GM21447 (cell line): ENCODE measurements around the gene GET4.

Experiments used
- ATAC-seq: cut with Tn5 transposase; IDR thresholded peaks from one replicate; pipeline ENCODE4 v1.9.1; 2021; ENCODE audit not compliant: unreplicated experiment

GET4 gene, protein sequence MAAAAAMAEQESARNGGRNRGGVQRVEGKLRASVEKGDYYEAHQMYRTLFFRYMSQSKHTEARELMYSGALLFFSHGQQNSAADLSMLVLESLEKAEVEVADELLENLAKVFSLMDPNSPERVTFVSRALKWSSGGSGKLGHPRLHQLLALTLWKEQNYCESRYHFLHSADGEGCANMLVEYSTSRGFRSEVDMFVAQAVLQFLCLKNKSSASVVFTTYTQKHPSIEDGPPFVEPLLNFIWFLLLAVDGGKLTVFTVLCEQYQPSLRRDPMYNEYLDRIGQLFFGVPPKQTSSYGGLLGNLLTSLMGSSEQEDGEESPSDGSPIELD

DNA sequence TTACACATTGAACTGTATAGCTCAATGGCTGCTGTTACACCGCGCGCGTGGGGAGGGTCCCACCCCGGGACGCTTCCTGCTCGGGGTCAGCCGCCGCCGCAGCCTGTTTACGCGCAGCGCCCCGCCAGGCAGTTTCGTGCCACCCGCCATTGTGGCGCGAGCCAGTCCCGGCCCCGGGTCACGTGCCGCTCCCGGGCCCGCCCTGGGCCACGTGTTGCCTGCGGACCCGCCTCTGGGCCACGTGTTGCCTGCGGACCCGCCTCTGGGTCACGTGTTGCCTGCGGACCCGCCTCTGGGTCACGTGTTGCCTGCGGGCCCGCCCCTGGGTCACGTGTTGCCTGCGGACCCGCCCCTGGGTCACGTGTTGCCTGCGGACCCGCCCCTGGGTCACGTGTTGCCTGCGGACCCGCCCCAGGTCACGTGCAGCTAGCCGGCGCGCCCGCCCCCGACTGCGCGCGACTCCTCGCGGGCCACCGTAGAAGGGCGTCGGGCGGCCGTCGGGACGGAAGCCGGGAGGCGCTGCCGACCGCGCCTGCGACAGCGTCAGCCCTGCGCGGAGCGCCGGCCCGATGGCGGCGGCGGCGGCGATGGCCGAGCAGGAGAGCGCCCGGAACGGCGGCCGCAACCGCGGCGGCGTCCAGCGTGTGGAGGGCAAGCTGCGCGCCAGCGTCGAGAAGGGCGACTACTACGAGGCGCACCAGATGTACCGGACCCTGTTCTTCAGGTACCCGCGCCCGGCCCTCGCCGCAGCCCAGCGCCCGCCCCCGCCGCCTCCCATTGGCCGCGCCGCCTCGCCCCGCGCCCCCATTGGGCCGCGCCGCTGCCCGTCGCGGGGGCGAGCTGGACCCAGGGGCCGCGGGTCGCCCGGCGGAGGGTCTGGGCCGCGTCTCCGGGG lies at the start of gene GET4:
TSS of gene GET4 (plus strand) at position 478 of the 895 bp plus-strand sequence. CDS start at position 570, 92 bp downstream.
- peak; percentile 66 for ATAC-seq

DNA sequence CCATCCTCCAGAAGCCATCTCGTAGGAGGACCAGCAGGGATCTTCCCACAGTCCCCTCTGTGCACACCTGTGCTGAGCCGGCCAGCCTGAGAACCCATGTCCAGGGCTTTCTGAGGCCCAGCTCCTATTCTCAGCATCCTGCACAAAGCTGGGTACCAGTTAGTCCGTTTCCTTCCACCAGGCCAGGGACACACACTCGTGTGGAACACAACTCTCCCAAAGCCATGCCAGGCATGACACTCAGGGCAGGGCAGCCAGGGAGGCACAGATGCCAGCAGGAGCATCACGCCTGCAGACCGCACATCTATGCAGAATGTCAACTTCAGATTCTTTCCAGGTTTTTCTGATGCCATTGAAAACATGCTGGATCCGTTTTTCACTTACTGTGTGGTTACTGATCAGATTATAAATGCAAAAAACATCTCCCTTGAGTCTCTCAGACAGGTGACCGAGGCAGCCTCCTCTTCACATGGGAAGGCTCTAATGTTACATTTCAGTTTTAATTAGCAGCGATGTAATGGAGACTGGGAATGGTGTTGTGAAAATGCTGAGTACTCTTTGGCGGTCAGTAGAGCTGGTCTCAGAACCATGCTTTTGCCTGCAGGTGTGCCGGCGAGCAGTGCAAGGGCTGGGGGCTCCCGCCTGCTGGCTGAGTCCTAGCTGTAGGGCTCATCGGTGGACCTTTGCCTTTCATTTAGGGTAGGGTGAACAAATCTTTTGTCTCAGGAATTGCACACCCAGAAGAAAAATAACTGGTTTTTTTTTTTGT lies 47.4 kb upstream of the GET4 start:
- ATAC-seq = no peak

DNA sequence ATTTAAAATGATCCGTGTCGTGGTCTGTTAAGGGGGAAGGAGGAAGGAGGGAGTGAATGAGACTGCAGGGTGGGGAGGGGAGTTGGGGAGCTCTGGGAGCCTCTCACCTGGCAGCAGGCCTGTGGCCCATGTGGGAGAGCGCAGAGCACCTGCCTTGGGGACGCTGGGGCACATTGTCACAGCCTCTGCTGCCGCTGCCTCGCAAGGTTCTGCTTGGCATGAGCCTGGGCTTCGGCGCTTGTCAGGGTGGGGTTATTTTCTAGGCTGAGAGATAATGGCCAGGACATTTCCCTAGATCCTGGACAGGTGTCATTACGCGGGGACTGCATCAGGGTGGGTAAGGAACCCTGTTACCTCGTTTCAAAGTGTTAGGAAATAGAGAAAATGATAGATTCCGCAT lies 46.3 kb upstream of the GET4 start:
- no peak for ATAC-seq

DNA sequence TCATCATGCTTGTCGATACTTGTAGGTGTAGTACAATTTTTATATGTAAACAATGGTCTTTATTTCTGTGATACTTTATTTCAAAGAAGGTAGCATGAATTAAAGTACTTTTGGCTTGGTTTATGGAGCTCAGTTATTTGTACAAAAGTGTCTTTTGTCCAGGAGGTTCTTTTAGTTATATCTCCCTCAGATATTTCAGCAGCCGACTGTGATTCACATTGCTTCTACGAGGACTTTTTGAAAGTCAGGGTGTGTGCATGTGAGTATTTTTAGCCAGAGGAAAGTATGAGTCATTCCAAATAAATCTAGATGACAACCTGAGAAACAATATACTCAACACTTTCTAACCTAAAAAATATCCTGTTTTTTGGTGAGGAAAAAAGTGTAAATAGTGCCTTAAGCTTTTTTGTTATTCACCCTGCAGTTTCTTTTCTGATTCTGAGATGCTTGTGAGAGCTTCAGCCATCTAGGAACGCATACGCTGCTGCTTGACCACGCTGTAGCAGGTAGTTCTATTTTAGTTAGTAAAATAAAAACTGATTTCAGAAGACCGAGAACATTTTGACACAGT lies 44.7 kb upstream of the GET4 start:
- ATAC-seq = peak; percentile 78

- peak; percentile 44 for ATAC-seq
Measured at GRCh38 chr7:832167-832967, 44.0 kb upstream of the GET4 start, which contains the start of gene SUN1. Gene SUN1 (plus strand): TSS chr7:832476. CDS start chr7:832525, 49 bp downstream.

DNA sequence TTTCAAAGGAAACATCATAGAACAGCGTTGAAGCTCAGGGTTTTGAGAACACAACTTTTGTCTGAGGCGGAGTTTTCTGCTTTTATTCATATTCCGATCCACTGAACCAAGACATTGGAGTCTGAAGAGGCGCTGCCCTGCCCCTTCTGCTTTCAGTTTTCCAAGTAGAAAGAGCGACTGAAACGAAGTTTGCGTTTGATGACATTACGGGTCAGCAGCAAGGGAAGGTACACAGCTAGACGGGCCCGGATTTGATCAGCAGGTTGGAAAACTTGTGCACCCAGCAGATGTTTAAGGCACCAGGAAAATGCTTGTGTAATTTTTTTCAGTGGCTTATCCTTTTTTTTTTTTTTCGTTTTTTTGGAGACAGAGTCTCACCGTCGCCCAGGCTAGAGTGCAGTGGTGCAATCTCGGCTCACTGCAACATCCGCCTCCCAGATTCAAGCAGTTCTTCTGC lies 43.4 kb upstream of the GET4 start:
- no peak for ATAC-seq

GRCh38 chr7:833601-834258 lies 42.6 kb upstream of the GET4 start:
- no peak for ATAC-seq

DNA sequence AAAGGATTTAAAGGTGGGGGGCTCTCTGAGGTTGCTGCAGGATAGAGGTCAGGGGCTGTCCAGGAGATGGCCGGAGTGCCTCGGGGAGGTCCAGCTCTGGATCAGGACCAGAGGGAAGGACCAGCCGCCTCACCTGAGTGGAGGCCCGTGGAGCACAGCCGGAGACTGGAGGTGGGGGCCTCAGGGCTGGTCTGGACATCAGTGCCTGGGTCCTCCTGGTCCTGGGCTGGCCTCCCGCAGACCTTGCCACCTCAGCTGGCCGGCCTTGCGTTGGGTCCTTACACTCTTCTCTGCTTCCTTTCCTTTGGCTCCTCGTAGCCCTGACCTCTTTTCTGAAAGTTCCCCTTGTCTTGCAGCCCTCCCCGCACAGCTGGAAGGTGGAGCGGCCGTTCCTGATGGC lies 42.1 kb upstream of the GET4 start:
- ATAC-seq = no peak

DNA sequence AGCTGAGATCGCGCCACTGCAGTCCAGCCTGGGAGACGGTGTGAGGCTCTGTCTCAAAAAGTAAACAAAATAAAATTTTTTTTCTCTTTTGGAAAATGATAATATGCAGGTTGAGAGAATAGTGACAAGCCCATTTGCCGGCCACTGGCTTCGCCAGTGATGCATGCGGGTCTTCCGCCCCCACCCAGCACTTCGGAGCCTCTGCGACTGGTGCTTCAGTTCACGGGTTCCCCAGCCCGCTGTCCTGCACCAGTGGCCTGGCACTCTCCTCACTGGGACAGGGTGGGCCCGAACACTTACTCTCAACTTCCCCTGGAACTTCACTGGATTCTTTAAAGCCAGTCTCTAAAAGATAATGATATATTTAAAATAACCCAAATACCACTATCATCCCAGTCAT lies 41.3 kb upstream of the GET4 start:
- ATAC-seq = no peak

- no peak for ATAC-seq
Measured at GRCh38 chr7:835485-836401, 40.6 kb upstream of the GET4 start.

GRCh38 chr7:836429-836828 lies 39.9 kb upstream of the GET4 start:
- ATAC-seq = no peak

DNA sequence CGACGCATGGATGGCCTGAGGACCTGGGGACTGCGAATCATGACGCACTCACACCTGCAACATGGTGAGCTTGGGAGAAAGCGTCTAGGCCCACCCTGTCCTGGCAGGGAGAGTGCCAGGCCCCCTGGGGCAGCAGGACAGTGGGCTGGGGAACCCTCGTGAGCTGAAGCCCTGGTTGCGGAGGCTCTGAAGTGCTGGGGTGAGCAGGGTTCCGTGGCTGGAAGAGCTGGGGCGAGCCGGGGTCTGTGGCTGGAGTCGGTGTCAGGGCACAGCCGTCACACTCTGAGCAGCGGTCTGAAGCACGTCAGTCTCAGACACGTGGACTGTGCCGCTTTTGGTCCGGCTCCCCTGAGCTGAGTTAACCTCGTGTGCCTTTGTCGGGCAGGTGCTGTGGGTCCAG lies 39.4 kb upstream of the GET4 start:
- no peak for ATAC-seq

- ATAC-seq = no peak
Measured at GRCh38 chr7:840001-840600, 36.3 kb upstream of the GET4 start.

DNA sequence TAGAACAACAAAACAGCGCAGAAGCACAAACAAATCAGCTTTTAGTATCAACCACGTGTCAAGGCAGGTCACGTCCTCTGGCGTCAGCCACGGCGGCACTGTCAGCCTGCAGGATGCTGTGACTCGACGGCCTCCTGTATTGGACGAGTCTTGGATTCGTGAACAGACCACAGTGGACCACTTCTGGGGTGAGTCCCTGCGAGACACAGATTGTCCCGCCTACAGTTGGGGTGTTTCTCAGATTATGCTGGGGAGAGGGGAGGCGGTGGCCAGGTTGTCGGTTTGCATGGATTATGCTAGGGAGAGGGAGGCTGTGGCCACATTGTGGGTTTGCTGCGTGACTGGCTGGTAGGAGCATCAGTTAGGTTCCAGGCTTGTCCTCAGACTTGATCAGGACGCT lies 34.4 kb upstream of the GET4 start:
- ATAC-seq = no peak

DNA sequence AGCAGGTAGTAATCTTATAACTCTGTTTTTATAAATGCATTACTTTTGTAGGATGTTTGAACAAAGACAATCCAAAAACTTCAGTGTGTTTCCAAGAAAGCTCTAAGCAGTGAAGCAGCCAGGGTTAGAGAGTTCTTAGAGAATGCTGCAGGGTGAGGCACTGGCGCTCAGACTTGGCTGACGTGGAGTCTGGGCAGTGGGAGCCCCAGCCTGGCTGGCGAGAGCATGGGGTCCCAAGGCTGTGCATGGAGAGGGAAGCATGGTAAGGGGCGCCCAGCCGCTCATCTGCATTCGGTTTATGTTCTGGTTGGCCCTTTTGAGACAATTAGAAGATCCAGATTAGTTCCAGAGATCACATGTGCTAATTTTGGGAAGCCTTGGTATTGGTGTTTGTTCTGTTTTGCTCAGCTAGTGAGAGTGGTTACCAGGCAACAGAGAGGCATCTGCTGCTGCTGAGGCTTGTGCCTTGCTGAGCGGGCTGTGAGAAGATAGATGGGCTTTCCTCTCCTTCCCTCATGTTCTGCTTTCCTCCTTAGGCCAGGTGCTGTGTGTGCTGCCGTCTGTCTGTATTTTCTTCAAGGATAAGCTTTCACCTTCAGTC lies 33.8 kb upstream of the GET4 start:
- ATAC-seq = no peak

- ATAC-seq = no peak
Measured at GRCh38 chr7:843230-843629, 33.1 kb upstream of the GET4 start.

DNA sequence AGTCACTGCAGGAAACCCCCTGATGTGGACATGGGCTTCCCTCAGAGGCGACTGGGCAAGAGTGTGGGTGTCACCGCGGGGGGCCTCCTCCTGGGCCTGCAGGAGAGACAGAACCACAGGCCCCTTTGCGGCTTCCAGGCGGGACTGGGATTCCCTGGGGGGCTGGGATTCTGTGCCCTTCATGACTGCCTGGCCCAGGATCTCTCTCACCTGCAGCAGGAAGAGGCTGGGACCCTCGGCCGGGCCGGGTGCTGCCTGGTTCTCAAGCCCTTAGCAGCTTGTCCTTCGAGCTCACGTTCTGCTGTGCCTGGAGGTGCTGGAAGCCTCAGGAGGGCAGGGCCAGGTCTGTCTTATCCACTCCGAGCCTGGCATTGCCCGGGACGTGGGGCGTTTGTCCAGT lies 32.3 kb upstream of the GET4 start:
- ATAC-seq = no peak

GRCh38 chr7:844514-844913 lies 31.8 kb upstream of the GET4 start:
- ATAC-seq = no peak
